Caco-2 (cell line): ENCODE data around the gene CDH11. TPM values are rescaled to one million over a fixed set of nuclear protein-coding genes. Genes with fewer than 3 reads are reported as not detected.

Experiments
- BruUV-seq: library from RNA; stranded (reverse); fragments of 400-500 nt; replicated peaks from 2 replicates; lab custom pipeline; 2021; lab: Mats Ljungman, UMichigan
- CTCF ChIA-PET: fragments of 300-600 bp; sonication (Branson Sonifier 250); formaldehyde crosslinking; loops from one replicate; lab custom pipeline; 2022; ENCODE audit warnings: antibody characterized with exemption; lab: Charles Lee
- POLR2A ChIA-PET: fragments of 300-600 bp; sonication (Branson Sonifier 250); formaldehyde crosslinking; loops from one replicate; lab custom pipeline; 2022; ENCODE audit warnings: antibody characterized with exemption; lab: Charles Lee
- DNase-seq, 2 experiments: peaks; one replicate each; pipeline versions ENCODE4 v3.0.0 to v3.0.0-alpha.2; 2020 to 2022
- H3K27me3 ChIP-seq: replicated peaks from 2 replicates; pipeline ENCODE4 v1.6.0; 2011; ENCODE audit warnings: low read length; ENCODE audit not compliant: control insufficient read depth, insufficient read depth
- H3K36me3 ChIP-seq: 2 replicates; pipeline ENCODE4 v1.5.1; 2011; ENCODE audit warnings: low read length; ENCODE audit not compliant: control insufficient read depth, insufficient read depth
- H3K4me1 ChIP-seq: fragments of 250-450 bp; sonication (Bioruptor Pico); 2 replicates; pipeline ENCODE4 v1.5.1; 2020; ENCODE audit warnings: mild to moderate bottlenecking
- H3K4me3 ChIP-seq: 2 replicates; pipeline ENCODE4 v1.5.1; 2011; ENCODE audit warnings: low read depth, mild to moderate bottlenecking, control low read depth, low read length
- H3K9me3 ChIP-seq: fragments of 250-450 bp; sonication (Bioruptor Pico); 2 replicates; pipeline ENCODE4 v1.5.1; 2020; ENCODE audit warnings: mild to moderate bottlenecking, moderate library complexity
- H3K27ac Mint-ChIP-seq: one replicate; pipeline ENCODE4 v1.8.0; 2022; ENCODE audit warnings: mixed read lengths; ENCODE audit not compliant: unreplicated experiment
- H3K27me3 Mint-ChIP-seq: one replicate; pipeline ENCODE4 v1.8.0; 2022; ENCODE audit warnings: mixed read lengths; ENCODE audit not compliant: insufficient read depth, unreplicated experiment
- H3K36me3 Mint-ChIP-seq: one replicate; pipeline ENCODE4 v1.8.0; 2022; ENCODE audit warnings: mild to moderate bottlenecking, mixed read lengths; ENCODE audit not compliant: insufficient read depth, unreplicated experiment
- H3K4me1 Mint-ChIP-seq: one replicate; pipeline ENCODE4 v1.8.0; 2022; ENCODE audit warnings: low read depth, mixed read lengths; ENCODE audit not compliant: unreplicated experiment
- H3K4me3 Mint-ChIP-seq: one replicate; pipeline ENCODE4 v1.8.0; 2022; ENCODE audit warnings: mild to moderate bottlenecking, moderate library complexity, mixed read lengths; ENCODE audit not compliant: unreplicated experiment
- H3K9me3 Mint-ChIP-seq: one replicate; pipeline ENCODE4 v1.8.0; 2022; ENCODE audit warnings: mixed read lengths; ENCODE audit not compliant: unreplicated experiment
- intact Hi-C: fragments of 100-400 bp; cut with micrococcal nuclease; formaldehyde crosslinking; loops from one replicate; pipeline ENCODE4 v1.10.0; 2022; ENCODE audit not compliant: unreplicated experiment
- total RNA-seq: library from RNA; stranded (reverse); gene quantifications from 2 replicates; pipeline ENCODE4 v1.2.3, GENCODE V29; 2022
- TF ChIP-seq, protein P1 (sequence below), 2 experiments: fragments of 200-600 bp in 1 of 2; IDR thresholded peaks; 1 replicate in 1 of 2; 2 replicates in 1 of 2; pipeline versions ENCODE4 v1.5.1 to v1.8.0; 2011 to 2022; ENCODE audit warnings: antibody characterized with exemption in 1 of 2, control low read depth in 1 of 2, inconsistent platforms in 1 of 2, low read depth in 1 of 2, low read length in 1 of 2, mild to moderate bottlenecking in 1 of 2, moderate library complexity in 1 of 2; ENCODE audit not compliant: insufficient read depth in 1 of 2, severe bottlenecking in 1 of 2, unreplicated experiment in 1 of 2

CDH11 gene
- total RNA-seq, 1 experiment from 2014 or later, result not detected

DNA sequence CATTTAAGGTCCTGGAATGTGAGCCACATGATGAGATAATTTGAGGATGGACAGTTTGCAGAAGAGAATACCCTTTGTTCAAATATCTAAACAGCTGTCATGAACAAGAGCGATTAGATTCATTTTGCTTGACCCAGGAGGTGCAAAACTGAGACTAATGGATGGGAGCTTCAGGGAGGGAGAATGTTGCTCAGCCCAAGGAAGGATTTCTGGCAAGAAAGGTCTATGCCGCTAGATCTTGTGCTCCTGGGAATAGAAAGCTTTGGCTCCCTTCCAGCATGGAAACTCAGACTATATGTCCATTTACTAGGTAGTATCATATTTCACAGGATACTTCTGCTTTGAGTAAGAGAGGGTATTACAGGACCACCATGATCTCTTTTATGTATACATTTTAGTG, 14.8 kb upstream of the CDH11 start:
- POLR2A ChIA-PET, result no interaction called here
- Histone ChIP-seq H3K4me3 (no peak overlapping the region), H3K36me3 (no peaks in the 10 kb centered on the region), H3K27me3 (no peaks in the 10 kb centered on the region), H3K9me3 (no peaks in the 10 kb centered on the region), H3K4me1 (no peaks in the 10 kb centered on the region)
- Mint-ChIP-seq H3K27me3 (peaks cover 15% of the 10 kb centered on the region), H3K36me3 (no peaks in the 10 kb centered on the region), H3K9me3 (no peaks in the 10 kb centered on the region), H3K4me1 (no peaks in the 10 kb centered on the region), H3K27ac (no peak overlapping the region), H3K4me3 (no peak overlapping the region)
- intact Hi-C loops, result no loop called here
- no peak for DNase-seq
- no TSS peak for BruUV-seq
- CTCF ChIA-PET, result no interaction called here
- TF ChIP-seq, protein P1, sequence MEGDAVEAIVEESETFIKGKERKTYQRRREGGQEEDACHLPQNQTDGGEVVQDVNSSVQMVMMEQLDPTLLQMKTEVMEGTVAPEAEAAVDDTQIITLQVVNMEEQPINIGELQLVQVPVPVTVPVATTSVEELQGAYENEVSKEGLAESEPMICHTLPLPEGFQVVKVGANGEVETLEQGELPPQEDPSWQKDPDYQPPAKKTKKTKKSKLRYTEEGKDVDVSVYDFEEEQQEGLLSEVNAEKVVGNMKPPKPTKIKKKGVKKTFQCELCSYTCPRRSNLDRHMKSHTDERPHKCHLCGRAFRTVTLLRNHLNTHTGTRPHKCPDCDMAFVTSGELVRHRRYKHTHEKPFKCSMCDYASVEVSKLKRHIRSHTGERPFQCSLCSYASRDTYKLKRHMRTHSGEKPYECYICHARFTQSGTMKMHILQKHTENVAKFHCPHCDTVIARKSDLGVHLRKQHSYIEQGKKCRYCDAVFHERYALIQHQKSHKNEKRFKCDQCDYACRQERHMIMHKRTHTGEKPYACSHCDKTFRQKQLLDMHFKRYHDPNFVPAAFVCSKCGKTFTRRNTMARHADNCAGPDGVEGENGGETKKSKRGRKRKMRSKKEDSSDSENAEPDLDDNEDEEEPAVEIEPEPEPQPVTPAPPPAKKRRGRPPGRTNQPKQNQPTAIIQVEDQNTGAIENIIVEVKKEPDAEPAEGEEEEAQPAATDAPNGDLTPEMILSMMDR (IDR thresholded peaks at IDR 0.05; ENCODE audit: insufficient read depth in 1 of 2, low read depth in 1 of 2, low read length in 1 of 2, severe bottlenecking in 1 of 2, unreplicated experiment in 1 of 2), result no peak

DNA sequence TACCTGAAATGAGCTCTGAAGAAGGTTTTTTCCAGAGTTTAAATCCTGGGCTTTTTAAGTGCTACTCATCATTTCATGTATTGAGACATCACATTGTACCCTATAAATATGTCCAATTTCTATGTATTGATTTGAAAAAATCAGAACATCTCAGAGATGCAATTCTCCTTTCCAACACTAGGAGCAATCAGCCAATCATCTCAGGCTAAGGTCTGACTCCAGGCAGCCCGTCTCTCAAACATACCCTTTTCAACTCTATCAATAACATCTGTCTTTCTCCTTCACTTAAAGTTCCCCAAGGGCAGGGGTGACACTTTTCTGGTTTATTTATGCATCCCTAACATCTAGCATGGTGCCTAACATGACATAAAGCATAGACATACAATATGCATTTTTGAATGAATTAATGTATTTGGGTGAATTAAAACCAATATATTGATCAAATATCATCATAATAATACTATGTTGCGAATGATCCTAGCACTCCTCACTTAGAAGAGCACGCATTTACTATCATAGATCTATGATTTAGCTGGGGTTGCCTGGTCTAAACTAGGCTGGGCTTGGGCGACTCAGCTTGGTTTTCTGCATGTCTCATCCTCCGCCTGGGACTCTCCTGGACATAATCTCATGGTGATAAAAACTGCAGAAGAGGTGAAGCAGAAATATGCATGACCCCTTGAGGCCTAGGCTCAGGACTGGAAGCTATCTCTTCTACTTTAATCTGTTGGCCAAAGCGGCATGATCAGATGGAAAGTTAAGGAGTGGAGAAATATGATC, 5.2 kb upstream of the CDH11 start:
- TF ChIP-seq, protein P1 (IDR thresholded peaks at IDR 0.05; ENCODE audit: insufficient read depth in 1 of 2, low read depth in 1 of 2, low read length in 1 of 2, severe bottlenecking in 1 of 2, unreplicated experiment in 1 of 2), result peak in 1 of 2 experiments; percentile 43
- Histone ChIP-seq H3K9me3 (no peaks in the 10 kb centered on the region), H3K27me3 (peaks cover 2% of the 10 kb centered on the region), H3K36me3 (no peaks in the 10 kb centered on the region; the same call in 1 of the 2 replicates), H3K4me3 (no peak overlapping the region), H3K4me1 (peaks cover 46% of the 10 kb centered on the region)
- CTCF ChIA-PET, result no interaction called here
- no peak overlapping the region for H3K4me3 Mint-ChIP-seq
- no TSS peak for BruUV-seq
- peaks cover 15% of the 10 kb centered on the region for H3K4me1 Mint-ChIP-seq
- no peak overlapping the region for H3K27ac Mint-ChIP-seq
- POLR2A ChIA-PET, result no interaction called here
- no peak for DNase-seq
- no peaks in the 10 kb centered on the region for H3K9me3 Mint-ChIP-seq
- peaks cover 16% of the 10 kb centered on the region for H3K27me3 Mint-ChIP-seq
- no peaks in the 10 kb centered on the region for H3K36me3 Mint-ChIP-seq
- intact Hi-C loops, result loop anchor here (10.0 kb wide), 1 partner anchor 1148 kb away; no protein-coding TSS in a partner anchor

- TF ChIP-seq, protein P1 (IDR thresholded peaks at IDR 0.05; ENCODE audit: insufficient read depth in 1 of 2, low read depth in 1 of 2, low read length in 1 of 2, severe bottlenecking in 1 of 2, unreplicated experiment in 1 of 2), result no peak
- peak in 1 of 2 experiments; percentile 50 for DNase-seq
- peaks cover 51% of the 10 kb centered on the region for H3K4me1 ChIP-seq
- BruUV-seq, result no TSS peak
- Mint-ChIP-seq H3K9me3 (no peaks in the 10 kb centered on the region), H3K4me3 (peak overlapping the region; percentile 28), H3K27me3 (peaks cover 14% of the 10 kb centered on the region), H3K4me1 (peaks cover 15% of the 10 kb centered on the region), H3K36me3 (no peaks in the 10 kb centered on the region), H3K27ac (peak overlapping the region; percentile 32)
- ChIA-PET POLR2A (no interaction called here), CTCF (no interaction called here)
- no peaks in the 10 kb centered on the region; the same call in 1 of the 2 replicates for H3K36me3 ChIP-seq
- H3K4me3 ChIP-seq, result no peak overlapping the region
- intact Hi-C loops, result loop anchor here (10.0 kb wide), 1 partner anchor 1149 kb away; no protein-coding TSS in a partner anchor
- peaks cover 2% of the 10 kb centered on the region for H3K27me3 ChIP-seq
- no peaks in the 10 kb centered on the region for H3K9me3 ChIP-seq
Observed at GRCh38 chr16:65125871-65126270, 4.0 kb upstream of the CDH11 start.
